ENCODE measurements around the gene TXNRD2. TPM values are rescaled to one million over a fixed set of nuclear protein-coding genes. Genes with fewer than 3 reads are reported as not detected.

Gene TXNRD2
- total RNA-seq, 1 donor from 2014 or later: 47.5 TPM

DNA sequence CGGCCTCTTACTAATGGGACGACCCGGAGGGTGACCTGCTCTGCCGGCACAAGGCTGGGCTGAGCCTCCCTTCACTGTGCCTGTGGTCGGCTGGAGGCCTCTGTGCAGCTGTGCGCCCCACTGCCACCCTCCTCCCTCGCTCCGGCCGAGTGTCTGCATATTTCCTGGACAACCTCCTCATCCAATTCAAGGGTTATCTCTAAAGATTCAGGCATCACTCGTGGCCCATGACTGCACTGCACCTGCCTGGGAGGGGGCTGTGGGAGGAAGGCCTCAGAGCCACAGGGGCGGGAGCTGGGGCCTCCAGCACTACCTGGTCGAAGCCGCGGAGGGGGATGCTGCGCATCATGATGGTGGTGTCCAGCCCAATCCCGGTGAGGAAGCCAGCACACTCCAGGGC lies 43.9 kb downstream of the TXNRD2 start:
- peaks cover 63% of the 10 kb centered on the region for H3K36me3 ChIP-seq
- ATAC-seq (no peak), DNase-seq (no peak)
- no peaks in the 10 kb centered on the region for H3K9me3 ChIP-seq
- H3K4me1 ChIP-seq: peaks cover 2% of the 10 kb centered on the region
- intact Hi-C loops (cut with DNase I): no loop called here
- H3K27ac ChIP-seq: no peak overlapping the region
- H3K27me3 ChIP-seq (ENCODE audit: low read depth): no peaks in the 10 kb centered on the region
- TF ChIP-seq, protein P1, sequence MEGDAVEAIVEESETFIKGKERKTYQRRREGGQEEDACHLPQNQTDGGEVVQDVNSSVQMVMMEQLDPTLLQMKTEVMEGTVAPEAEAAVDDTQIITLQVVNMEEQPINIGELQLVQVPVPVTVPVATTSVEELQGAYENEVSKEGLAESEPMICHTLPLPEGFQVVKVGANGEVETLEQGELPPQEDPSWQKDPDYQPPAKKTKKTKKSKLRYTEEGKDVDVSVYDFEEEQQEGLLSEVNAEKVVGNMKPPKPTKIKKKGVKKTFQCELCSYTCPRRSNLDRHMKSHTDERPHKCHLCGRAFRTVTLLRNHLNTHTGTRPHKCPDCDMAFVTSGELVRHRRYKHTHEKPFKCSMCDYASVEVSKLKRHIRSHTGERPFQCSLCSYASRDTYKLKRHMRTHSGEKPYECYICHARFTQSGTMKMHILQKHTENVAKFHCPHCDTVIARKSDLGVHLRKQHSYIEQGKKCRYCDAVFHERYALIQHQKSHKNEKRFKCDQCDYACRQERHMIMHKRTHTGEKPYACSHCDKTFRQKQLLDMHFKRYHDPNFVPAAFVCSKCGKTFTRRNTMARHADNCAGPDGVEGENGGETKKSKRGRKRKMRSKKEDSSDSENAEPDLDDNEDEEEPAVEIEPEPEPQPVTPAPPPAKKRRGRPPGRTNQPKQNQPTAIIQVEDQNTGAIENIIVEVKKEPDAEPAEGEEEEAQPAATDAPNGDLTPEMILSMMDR (IDR thresholded peaks at IDR 0.05): no peak
- H3K4me3 ChIP-seq: no peak overlapping the region

DNA sequence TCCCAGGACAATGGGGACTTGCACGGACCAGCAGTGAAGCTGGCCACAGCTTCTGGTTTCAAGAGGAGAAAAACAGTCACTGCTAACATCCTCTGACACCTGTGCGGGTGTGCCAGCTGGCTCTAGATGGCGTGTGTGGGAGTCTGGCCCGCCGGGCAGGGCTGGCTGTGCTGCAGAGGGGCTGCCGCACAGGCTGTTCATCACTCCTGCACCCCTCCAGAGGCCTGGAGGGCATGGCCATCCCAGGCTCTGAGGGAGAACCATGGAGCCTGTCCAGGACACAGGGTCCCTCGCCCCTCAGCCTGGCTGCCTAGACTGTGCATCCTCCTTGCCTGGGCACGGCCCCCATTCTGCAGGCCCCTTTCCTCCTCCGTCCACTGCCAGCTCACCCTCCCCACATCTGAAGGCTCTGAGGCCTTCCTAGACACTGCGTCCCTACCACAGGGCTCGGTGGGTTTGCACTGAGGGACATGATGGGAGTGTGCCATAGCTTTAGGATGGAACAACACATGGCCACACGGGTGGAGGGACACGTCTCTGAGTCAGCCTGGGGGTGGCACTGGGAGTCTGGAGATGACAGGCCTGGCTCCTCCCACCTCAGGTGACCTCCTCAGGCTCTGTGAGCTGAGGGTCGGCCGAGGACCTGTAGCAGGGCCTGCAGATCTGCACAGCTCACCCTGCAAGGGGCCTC lies 44.8 kb downstream of the TXNRD2 start:
- no peak overlapping the region for H3K4me3 ChIP-seq
- intact Hi-C loops (cut with DNase I): no loop called here
- H3K4me1 ChIP-seq: peaks cover 11% of the 10 kb centered on the region
- no peaks in the 10 kb centered on the region for H3K9me3 ChIP-seq
- H3K36me3 ChIP-seq: peaks cover 59% of the 10 kb centered on the region
- H3K27me3 ChIP-seq (ENCODE audit: low read depth): no peaks in the 10 kb centered on the region
- DNase-seq: no peak
- no peak for ATAC-seq
- TF ChIP-seq, protein P1 (IDR thresholded peaks at IDR 0.05): no peak
- no peak overlapping the region for H3K27ac ChIP-seq

DNA sequence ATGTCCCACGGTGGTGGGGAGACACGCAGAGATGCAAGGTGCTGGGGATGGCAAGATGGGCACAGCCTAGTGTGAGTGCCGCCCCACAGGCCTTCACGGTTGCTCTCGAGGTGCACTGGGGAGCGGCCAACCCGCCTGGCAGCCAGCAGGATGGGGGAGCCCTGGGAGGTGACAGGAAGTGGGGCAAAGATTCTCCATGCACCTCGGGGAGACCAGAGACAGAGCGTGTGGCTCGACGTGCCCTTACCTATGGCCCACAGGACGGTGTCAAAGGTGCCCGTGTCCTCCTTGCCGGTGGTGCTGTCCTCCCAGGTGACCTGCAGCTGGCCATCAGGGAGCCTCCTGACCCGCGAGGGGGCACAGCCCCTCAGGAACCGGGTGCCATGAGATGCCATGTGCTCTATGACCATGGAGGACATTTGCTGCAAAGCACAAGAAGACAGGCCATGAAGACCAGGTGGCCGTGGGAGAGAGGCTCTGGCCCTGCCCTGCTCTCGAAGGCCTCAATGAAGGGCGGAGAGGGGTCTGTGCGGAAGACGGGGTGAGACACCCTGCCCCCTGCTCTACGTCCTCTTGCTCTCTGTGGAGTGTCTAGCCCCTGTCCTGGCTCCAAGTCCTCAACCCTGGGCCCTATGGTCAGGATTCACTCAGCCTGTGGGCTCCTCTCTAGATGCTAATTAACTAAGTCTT lies 46.3 kb downstream of the TXNRD2 start:
- ATAC-seq (no peak), DNase-seq (no peak)
- TF ChIP-seq, protein P1 (IDR thresholded peaks at IDR 0.05): no peak
- Histone ChIP-seq H3K4me3 (no peak overlapping the region), H3K27me3 (ENCODE audit: low read depth) (no peaks in the 10 kb centered on the region), H3K9me3 (no peaks in the 10 kb centered on the region), H3K4me1 (peaks cover 22% of the 10 kb centered on the region), H3K36me3 (peaks cover 53% of the 10 kb centered on the region), H3K27ac (no peak overlapping the region)
- intact Hi-C loops (cut with DNase I): no loop called here

DNA sequence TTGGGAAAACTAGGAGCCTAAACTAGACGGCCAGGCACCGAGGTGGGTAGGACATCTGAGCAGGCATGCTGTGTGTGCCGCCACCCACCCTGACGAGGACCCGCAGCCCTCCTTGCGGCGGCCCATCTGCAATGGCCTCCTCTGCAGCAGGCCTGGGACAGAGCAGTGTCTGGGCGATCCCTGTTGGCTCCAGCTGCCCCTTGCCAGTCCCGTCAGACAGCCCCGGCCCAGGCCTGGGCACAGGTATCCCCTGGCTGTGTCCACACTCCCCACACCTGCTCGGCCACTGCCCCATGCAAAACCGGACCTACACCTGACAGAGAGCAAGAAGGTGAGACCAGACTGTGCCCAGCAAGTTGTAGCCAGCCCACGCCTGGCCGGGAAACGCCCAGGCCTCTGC lies 48.3 kb downstream of the TXNRD2 start:
- peaks cover 54% of the 10 kb centered on the region for H3K36me3 ChIP-seq

DNA sequence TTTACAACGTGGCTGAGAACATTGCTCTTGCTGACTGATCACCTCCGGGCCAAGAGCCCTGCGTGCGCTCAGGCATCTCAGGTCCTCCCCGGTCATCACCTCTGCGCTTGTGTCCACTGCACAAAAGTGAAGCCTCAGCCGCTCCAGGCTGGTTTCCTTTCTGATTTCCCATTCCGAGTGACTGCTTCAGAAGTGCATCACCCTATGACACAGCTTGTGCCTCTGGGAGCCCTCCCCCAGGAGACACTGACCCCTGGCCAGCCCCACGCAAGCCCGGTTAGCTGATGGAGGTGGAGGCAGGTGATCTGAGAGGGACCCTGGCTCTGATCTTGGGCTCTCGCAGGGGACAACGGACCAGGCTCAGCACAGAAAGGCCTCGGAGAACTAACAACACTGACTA lies 48.7 kb downstream of the TXNRD2 start:
- H3K9me3 ChIP-seq: no peaks in the 10 kb centered on the region

More for the DNA sequence above, 48.3 kb downstream of the TXNRD2 start:
- Histone ChIP-seq H3K4me1 (peaks cover 22% of the 10 kb centered on the region), H3K9me3 (no peaks in the 10 kb centered on the region), H3K4me3 (no peak overlapping the region), H3K27me3 (ENCODE audit: low read depth) (no peaks in the 10 kb centered on the region), H3K27ac (no peak overlapping the region)
- ATAC-seq (no peak), DNase-seq (no peak)
- intact Hi-C loops (cut with DNase I): no loop called here
- TF ChIP-seq, protein P1 (IDR thresholded peaks at IDR 0.05): no peak

More for the DNA sequence above, 48.7 kb downstream of the TXNRD2 start:
- Histone ChIP-seq H3K27ac (peak overlapping the region; percentile 66), H3K4me1 (peaks cover 22% of the 10 kb centered on the region), H3K36me3 (peaks cover 49% of the 10 kb centered on the region), H3K4me3 (no peak overlapping the region), H3K27me3 (ENCODE audit: low read depth) (no peaks in the 10 kb centered on the region)
- TF ChIP-seq, protein P1 (IDR thresholded peaks at IDR 0.05): no peak
- DNase-seq: no peak
- ATAC-seq: no peak
- intact Hi-C loops (cut with DNase I): no loop called here

All from lower lobe of right lung (tissue), 2 donors.